ENCODE data around the gene SYT2.

Gene SYT2

GRCh38 chr1:202698276-202698675, 12.0 kb downstream of the SYT2 start:
- Histone ChIP-seq H3K9me3 (ENCODE audit: low read length) (no peaks in the 10 kb centered on the region), H3K4me1 (ENCODE audit: insufficient read depth, low read length) (no peaks in the 10 kb centered on the region), H3K27me3 (ENCODE audit: insufficient read depth, low read length) (peaks cover 18% of the 10 kb centered on the region), H3K4me3 (ENCODE audit: low read length) (no peak overlapping the region), H3K36me3 (ENCODE audit: insufficient read depth, low read length) (no peaks in the 10 kb centered on the region), H2AFZ (ENCODE audit: low read depth, low read length) (no peak overlapping the region)

- H3K27me3 ChIP-seq (ENCODE audit: insufficient read depth, low read length), result peaks cover 15% of the 10 kb centered on the region
Observed at GRCh38 chr1:202697038-202697437, 13.2 kb downstream of the SYT2 start.

GRCh38 chr1:202694314-202694713, 15.9 kb downstream of the SYT2 start:
- peaks cover 6% of the 10 kb centered on the region for H3K27me3 ChIP-seq (ENCODE audit: insufficient read depth, low read length)

More at GRCh38 chr1:202697038-202697437, 13.2 kb downstream of the SYT2 start:
- no peak overlapping the region for H2AFZ ChIP-seq (ENCODE audit: low read depth, low read length)
- no peak overlapping the region for H3K4me3 ChIP-seq (ENCODE audit: low read length)
- H3K4me1 ChIP-seq (ENCODE audit: insufficient read depth, low read length), result no peaks in the 10 kb centered on the region
- no peaks in the 10 kb centered on the region for H3K36me3 ChIP-seq (ENCODE audit: insufficient read depth, low read length)
- H3K9me3 ChIP-seq (ENCODE audit: low read length), result no peaks in the 10 kb centered on the region

GRCh38 chr1:202692959-202693555, 17.2 kb downstream of the SYT2 start:
- Histone ChIP-seq H3K4me3 (ENCODE audit: low read length) (no peak overlapping the region), H3K27me3 (ENCODE audit: insufficient read depth, low read length) (peaks cover 2% of the 10 kb centered on the region), H3K36me3 (ENCODE audit: insufficient read depth, low read length) (no peaks in the 10 kb centered on the region), H2AFZ (ENCODE audit: low read depth, low read length) (no peak overlapping the region), H3K9me3 (ENCODE audit: low read length) (no peaks in the 10 kb centered on the region), H3K4me1 (ENCODE audit: insufficient read depth, low read length) (peaks cover 6% of the 10 kb centered on the region)

More at GRCh38 chr1:202694314-202694713, 15.9 kb downstream of the SYT2 start:
- Histone ChIP-seq H3K4me3 (ENCODE audit: low read length) (no peak overlapping the region), H3K4me1 (ENCODE audit: insufficient read depth, low read length) (no peaks in the 10 kb centered on the region), H3K36me3 (ENCODE audit: insufficient read depth, low read length) (no peaks in the 10 kb centered on the region), H3K9me3 (ENCODE audit: low read length) (no peaks in the 10 kb centered on the region), H2AFZ (ENCODE audit: low read depth, low read length) (no peak overlapping the region)

DNA sequence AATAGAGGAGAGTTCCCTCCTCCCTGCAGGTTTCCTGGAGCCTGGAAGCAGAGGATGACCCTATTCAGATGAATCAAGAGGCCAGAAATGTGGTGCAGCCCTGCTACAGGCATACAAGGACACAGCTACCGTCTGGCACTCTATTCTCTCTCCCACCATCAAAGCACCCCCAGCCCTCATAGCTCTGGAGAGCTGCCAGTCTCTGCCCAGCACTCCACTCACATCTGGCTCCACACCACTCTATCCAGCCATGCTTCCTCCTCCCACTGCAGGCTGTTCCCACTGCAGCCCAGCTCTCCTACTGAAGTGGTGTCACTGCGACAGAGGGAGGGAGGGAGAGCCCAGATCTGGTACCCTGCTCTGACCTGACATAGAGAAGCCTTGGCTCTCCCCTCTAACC, 18.4 kb downstream of the SYT2 start:
- no peak overlapping the region for H2AFZ ChIP-seq (ENCODE audit: low read depth, low read length)
- peaks cover 18% of the 10 kb centered on the region for H3K4me1 ChIP-seq (ENCODE audit: insufficient read depth, low read length)
- H3K36me3 ChIP-seq (ENCODE audit: insufficient read depth, low read length), result no peaks in the 10 kb centered on the region
- H3K9me3 ChIP-seq (ENCODE audit: low read length), result no peaks in the 10 kb centered on the region
- H3K4me3 ChIP-seq (ENCODE audit: low read length), result no peak overlapping the region
- H3K27me3 ChIP-seq (ENCODE audit: insufficient read depth, low read length), result peaks cover 2% of the 10 kb centered on the region

- no peaks in the 10 kb centered on the region for H3K27me3 ChIP-seq (ENCODE audit: insufficient read depth, low read length)
- no peaks in the 10 kb centered on the region for H3K36me3 ChIP-seq (ENCODE audit: insufficient read depth, low read length)
- H3K4me1 ChIP-seq (ENCODE audit: insufficient read depth, low read length), result peaks cover 23% of the 10 kb centered on the region
- no peak overlapping the region for H3K4me3 ChIP-seq (ENCODE audit: low read length)
- no peak overlapping the region for H2AFZ ChIP-seq (ENCODE audit: low read depth, low read length)
- no peaks in the 10 kb centered on the region for H3K9me3 ChIP-seq (ENCODE audit: low read length)
Observed at GRCh38 chr1:202689493-202690342, 20.5 kb downstream of the SYT2 start.

- H3K27me3 ChIP-seq (ENCODE audit: insufficient read depth, low read length), result no peaks in the 10 kb centered on the region
- peaks cover 23% of the 10 kb centered on the region for H3K4me1 ChIP-seq (ENCODE audit: insufficient read depth, low read length)
- H3K9me3 ChIP-seq (ENCODE audit: low read length), result no peaks in the 10 kb centered on the region
- no peaks in the 10 kb centered on the region for H3K36me3 ChIP-seq (ENCODE audit: insufficient read depth, low read length)
- H2AFZ ChIP-seq (ENCODE audit: low read depth, low read length), result no peak overlapping the region
- H3K4me3 ChIP-seq (ENCODE audit: low read length), result no peak overlapping the region
Observed at GRCh38 chr1:202689082-202689481, 21.2 kb downstream of the SYT2 start.

DNA sequence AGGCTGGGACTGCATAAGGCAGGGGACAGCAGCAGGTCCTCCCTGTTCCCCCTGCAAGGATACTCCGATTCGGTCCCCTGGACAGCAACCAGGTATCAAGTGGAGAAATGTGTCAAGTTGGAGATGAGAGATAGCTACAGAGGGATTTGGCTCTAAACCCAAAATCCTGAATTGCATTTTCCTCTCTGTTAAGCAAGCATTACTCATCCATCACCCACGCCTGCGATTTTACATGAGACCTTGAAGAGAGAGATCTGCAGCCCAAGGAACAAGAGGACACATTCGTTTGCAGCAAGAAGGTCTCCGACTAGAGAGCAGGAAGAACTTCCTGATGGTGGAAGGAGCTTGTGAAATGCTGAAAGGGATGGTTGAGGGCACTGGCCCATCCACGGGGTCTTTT, 21.9 kb downstream of the SYT2 start:
- H3K27me3 ChIP-seq (ENCODE audit: insufficient read depth, low read length), result no peaks in the 10 kb centered on the region
- peaks cover 23% of the 10 kb centered on the region for H3K4me1 ChIP-seq (ENCODE audit: insufficient read depth, low read length)
- H3K4me3 ChIP-seq (ENCODE audit: low read length), result no peak overlapping the region
- no peaks in the 10 kb centered on the region for H3K9me3 ChIP-seq (ENCODE audit: low read length)
- no peaks in the 10 kb centered on the region for H3K36me3 ChIP-seq (ENCODE audit: insufficient read depth, low read length)
- no peak overlapping the region for H2AFZ ChIP-seq (ENCODE audit: low read depth, low read length)

DNA sequence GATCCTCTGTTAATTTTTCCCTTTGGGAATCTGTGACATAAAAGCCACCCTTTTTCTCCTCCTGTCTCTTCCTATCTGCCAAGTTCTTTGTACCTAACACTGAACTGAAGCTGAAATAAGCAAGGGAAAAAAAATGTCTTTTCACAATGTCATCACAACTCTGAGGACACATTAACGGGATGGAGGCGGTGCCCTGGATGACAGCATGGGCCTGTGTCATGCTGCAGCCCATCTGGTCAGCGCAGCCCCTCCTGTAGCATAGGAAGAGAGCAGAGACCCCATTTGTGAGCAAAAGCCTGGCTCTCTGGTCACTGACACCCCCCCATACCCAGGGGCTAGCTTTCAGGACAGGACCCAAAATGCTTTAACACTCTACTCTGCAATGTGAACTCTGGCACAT, 22.5 kb downstream of the SYT2 start:
- Histone ChIP-seq H3K9me3 (ENCODE audit: low read length) (no peaks in the 10 kb centered on the region), H3K4me3 (ENCODE audit: low read length) (no peak overlapping the region), H3K36me3 (ENCODE audit: insufficient read depth, low read length) (no peaks in the 10 kb centered on the region), H2AFZ (ENCODE audit: low read depth, low read length) (no peak overlapping the region), H3K27me3 (ENCODE audit: insufficient read depth, low read length) (no peaks in the 10 kb centered on the region), H3K4me1 (ENCODE audit: insufficient read depth, low read length) (peaks cover 23% of the 10 kb centered on the region)

DNA sequence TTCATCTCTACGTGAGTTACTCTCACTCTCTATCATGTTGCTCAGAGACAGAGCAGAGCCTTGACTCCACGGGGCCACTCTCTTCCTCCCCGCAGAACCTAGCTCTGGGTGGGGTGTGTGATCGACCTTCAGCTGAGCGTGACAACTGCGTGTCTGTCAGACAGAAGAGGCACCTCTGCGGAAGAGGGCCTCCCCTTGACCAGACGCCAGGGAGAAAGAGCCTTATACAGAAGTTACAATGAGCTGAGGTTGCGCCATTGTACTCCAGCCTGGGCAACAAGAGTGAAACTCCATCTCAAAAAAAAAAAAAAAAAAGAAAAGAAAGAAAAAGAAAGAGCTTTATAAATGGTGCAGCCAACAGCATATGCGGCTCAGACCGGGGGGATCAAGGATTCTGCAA, 22.9 kb downstream of the SYT2 start:
- peaks cover 23% of the 10 kb centered on the region for H3K4me1 ChIP-seq (ENCODE audit: insufficient read depth, low read length)
- H3K9me3 ChIP-seq (ENCODE audit: low read length), result no peaks in the 10 kb centered on the region
- H3K4me3 ChIP-seq (ENCODE audit: low read length), result no peak overlapping the region
- H3K27me3 ChIP-seq (ENCODE audit: insufficient read depth, low read length), result no peaks in the 10 kb centered on the region
- H2AFZ ChIP-seq (ENCODE audit: low read depth, low read length), result no peak overlapping the region
- H3K36me3 ChIP-seq (ENCODE audit: insufficient read depth, low read length), result no peaks in the 10 kb centered on the region

DNA sequence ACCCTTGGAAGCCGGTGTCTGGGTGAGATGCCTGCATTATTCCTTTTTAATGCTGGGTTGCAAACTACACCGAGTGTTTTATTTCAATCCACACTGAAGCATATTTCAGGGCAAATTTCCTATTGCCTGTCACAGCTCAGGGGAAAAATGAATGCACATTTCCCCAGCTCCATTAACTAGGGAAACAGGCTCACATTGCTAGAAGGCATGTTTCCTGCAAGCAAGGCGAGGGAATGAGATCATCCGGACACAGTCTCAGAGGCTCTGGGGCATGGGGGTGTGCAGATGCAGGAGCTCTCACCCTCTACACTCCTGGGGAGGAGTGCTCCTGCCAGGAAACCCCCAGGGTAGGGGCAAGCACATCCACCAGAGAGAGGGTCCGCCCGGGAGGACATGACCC, 24.6 kb downstream of the SYT2 start:
- no peaks in the 10 kb centered on the region for H3K9me3 ChIP-seq (ENCODE audit: low read length)
- H3K4me1 ChIP-seq (ENCODE audit: insufficient read depth, low read length), result peaks cover 23% of the 10 kb centered on the region
- H2AFZ ChIP-seq (ENCODE audit: low read depth, low read length), result no peak overlapping the region
- H3K27me3 ChIP-seq (ENCODE audit: insufficient read depth, low read length), result peaks cover under 1% of the 10 kb centered on the region
- H3K4me3 ChIP-seq (ENCODE audit: low read length), result no peak overlapping the region
- H3K36me3 ChIP-seq (ENCODE audit: insufficient read depth, low read length), result no peaks in the 10 kb centered on the region

DNA sequence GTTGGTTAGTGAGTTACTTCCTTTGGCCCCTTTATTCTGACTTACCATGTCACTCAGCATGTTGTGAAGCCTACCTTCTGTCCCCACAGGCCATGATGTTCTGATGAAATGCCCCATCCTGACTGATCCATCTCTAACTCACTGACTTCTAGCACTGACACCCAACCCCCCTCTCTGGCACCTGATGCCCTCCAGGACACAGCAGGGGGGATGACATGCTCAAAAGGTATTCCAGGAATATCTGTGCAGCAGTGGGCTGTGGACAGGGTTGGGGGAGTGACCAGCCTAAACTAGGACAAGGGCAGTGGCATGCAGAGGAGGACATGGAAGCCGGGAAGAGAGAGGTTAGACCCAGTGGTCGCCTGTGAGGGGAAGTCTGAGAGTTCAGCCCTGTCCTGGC, 25.5 kb downstream of the SYT2 start:
- Histone ChIP-seq H3K27me3 (ENCODE audit: insufficient read depth, low read length) (peaks cover 3% of the 10 kb centered on the region), H3K9me3 (ENCODE audit: low read length) (no peaks in the 10 kb centered on the region), H2AFZ (ENCODE audit: low read depth, low read length) (no peak overlapping the region), H3K4me3 (ENCODE audit: low read length) (no peak overlapping the region), H3K36me3 (ENCODE audit: insufficient read depth, low read length) (no peaks in the 10 kb centered on the region), H3K4me1 (ENCODE audit: insufficient read depth, low read length) (peaks cover 23% of the 10 kb centered on the region)

DNA sequence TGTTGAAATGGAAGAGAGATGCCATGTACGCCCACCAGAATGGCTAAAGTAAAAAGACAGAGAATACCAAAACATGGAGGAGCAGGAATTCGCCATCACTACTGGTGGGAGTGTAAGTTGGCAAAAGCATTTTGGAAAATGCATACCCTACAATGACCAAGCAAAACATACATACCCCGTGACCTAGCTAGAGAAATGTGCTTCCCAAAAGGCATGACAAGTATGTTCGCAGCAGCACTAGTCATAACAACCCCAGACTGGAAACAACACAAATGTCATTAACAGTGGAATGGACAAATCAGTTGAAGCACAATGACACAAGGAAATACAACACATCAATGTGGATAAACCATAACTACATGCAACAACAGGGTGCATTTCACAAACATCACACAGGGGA, 27.2 kb downstream of the SYT2 start:
- Histone ChIP-seq H3K9me3 (ENCODE audit: low read length) (no peaks in the 10 kb centered on the region), H3K4me1 (ENCODE audit: insufficient read depth, low read length) (peaks cover 17% of the 10 kb centered on the region), H3K4me3 (ENCODE audit: low read length) (no peak overlapping the region), H3K27me3 (ENCODE audit: insufficient read depth, low read length) (peaks cover 7% of the 10 kb centered on the region), H2AFZ (ENCODE audit: low read depth, low read length) (no peak overlapping the region), H3K36me3 (ENCODE audit: insufficient read depth, low read length) (no peaks in the 10 kb centered on the region)

All from neuron (in vitro differentiated cells).